Upper lobe of left lung (tissue), 6 donors: ENCODE data around the gene CRACDL. TPM values are rescaled to one million over a fixed set of nuclear protein-coding genes. Genes with fewer than 3 reads are reported as not detected.
A peak's percentile ranks its signal among the peaks of the same experiment; 100 is the strongest.

Experiments
- ATAC-seq, 2 donors: fragments of 200-7000 bp; cut with Tn5 transposase; one replicate each; pipeline ENCODE4 v1.9.1; 2022; ENCODE audit warnings: mild to moderate bottlenecking in 2 of 2, moderate library complexity in 2 of 2; ENCODE audit not compliant: low FRiP score in 2 of 2
- DNase-seq, 2 donors: peaks; one replicate each; pipeline ENCODE4 v3.0.0-alpha.2; 2019 to 2020
- H3K27ac ChIP-seq, 4 donors: fragments of 200-600 bp; sonication (generic); one replicate each; pipeline ENCODE4 v1.5.1; 2016 to 2019
- H3K27me3 ChIP-seq, 4 donors: fragments of 200-600 bp; sonication (generic); one replicate each; pipeline ENCODE4 v1.5.1; 2017 to 2019
- H3K36me3 ChIP-seq, 4 donors: fragments of 200-600 bp; sonication (generic); one replicate each; pipeline ENCODE4 v1.5.1; 2016 to 2019
- H3K4me1 ChIP-seq, 4 donors: fragments of 200-600 bp; sonication (generic); one replicate each; pipeline ENCODE4 v1.5.1; 2018 to 2019
- H3K4me3 ChIP-seq, 4 donors: fragments of 200-600 bp; sonication (generic); one replicate each; pipeline ENCODE4 v1.5.1; 2017 to 2019; ENCODE audit warnings: mild to moderate bottlenecking in 2 of 4, moderate library complexity in 1 of 4
- H3K9me3 ChIP-seq, 4 donors: fragments of 200-600 bp; sonication (generic); one replicate each; pipeline ENCODE4 v1.5.1; 2018 to 2019
- EP300 ChIP-seq, 4 donors: sonication (generic); formaldehyde crosslinking; IDR thresholded peaks; one replicate each; pipeline ENCODE4 v1.5.1; 2017; ENCODE audit warnings: antibody characterized with exemption in 4 of 4, control low read depth in 2 of 4
- POLR2A ChIP-seq, 4 donors: fragments of 450-650 bp; IDR thresholded peaks; one replicate each; pipeline ENCODE4 v1.5.1; 2016 to 2017; ENCODE audit warnings: antibody characterized with exemption in 4 of 4, mild to moderate bottlenecking in 2 of 4
- POLR2AphosphoS5 ChIP-seq, 2 donors: sonication (generic); formaldehyde crosslinking; IDR thresholded peaks; one replicate each; pipeline ENCODE4 v1.5.1; 2017; ENCODE audit warnings: antibody characterized with exemption in 2 of 2
- WGBS, 2 donors: methylation state at CpG; one replicate each; pipeline ENCODE4 v1.1.5; 2017 to 2018; 5-methylcytosine and 5-hydroxymethylcytosine counted together
- total RNA-seq, 6 donors: library from RNA; depleted of rRNA in 4 of 6; stranded (reverse); fragments of >200 nt in 4 of 6; gene quantifications; one replicate each; pipeline versions ENCODE4 v1.1.0 to v1.2.1, GENCODE V29; 2016 to 2021
- TF ChIP-seq, protein P1 (sequence below), 6 experiments: fragments of 450-650 bp in 4 of 6; fragments of 200-600 bp in 2 of 6; sonication (generic) in 2 of 6; IDR thresholded peaks; one replicate each; pipeline ENCODE4 v1.5.1; 2016 to 2019; ENCODE audit warnings: antibody characterized with exemption in 6 of 6
- donor health status: DM: no; HTN: no; CAD: no; lungs with moderate emphysema.
- donor health status: DM: no; HTN: yes; CAD: no; lungs with severe emphysema.

Gene CRACDL
- total RNA-seq, 6 donors from 2014 or later, result 14.6 to 33.4 (median 20.2) TPM

DNA sequence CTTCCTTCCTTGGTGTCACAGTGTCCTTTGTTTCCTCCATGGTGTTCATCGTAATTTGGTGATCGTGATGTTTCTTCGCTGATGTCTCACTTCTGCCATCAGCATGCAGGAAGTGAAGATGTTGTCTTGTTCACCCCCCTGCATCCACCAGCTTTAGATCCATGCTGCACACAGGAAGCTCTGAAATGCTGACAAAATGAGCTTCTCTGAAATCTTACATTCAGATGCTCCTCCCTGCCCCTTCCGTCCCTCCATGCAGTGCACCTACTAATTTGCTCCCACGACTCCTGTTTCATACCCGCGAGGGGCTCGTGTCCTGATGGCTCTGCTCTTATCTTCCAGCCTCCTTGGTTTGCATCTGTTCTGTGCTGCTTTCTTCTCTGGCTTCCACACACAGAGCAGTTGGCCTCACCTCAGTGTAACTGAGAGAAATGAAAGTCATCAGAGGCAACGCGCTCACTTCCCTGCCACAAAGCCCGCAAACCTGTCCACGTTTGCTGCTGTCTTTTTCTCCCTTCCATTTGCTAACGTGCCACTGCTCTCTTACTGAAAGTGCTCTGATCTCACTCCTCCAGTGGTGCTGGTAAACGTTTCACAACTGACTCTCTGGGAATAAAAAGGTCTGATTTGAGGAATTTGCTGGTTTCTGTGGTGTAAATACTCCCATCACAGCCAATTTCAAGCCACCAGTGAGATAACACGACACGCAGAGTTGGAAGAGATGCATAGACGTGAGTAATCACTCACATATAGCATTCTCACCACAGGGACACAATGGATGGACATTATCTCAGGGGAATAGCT lies 164.1 kb downstream of the CRACDL start:
- H3K36me3 ChIP-seq, result no peaks in the 10 kb centered on the region
- H3K9me3 ChIP-seq, result no peaks in the 10 kb centered on the region
- peaks cover 19 to 50% (median 30%) of the 10 kb centered on the region in 4 donors for H3K4me1 ChIP-seq
- H3K27me3 ChIP-seq, result no peaks in the 10 kb centered on the region
- 47 to 61% methylated on average over 16 to 17 of the region's 17 CpGs for WGBS, 2 donors
- TF ChIP-seq, protein P1, sequence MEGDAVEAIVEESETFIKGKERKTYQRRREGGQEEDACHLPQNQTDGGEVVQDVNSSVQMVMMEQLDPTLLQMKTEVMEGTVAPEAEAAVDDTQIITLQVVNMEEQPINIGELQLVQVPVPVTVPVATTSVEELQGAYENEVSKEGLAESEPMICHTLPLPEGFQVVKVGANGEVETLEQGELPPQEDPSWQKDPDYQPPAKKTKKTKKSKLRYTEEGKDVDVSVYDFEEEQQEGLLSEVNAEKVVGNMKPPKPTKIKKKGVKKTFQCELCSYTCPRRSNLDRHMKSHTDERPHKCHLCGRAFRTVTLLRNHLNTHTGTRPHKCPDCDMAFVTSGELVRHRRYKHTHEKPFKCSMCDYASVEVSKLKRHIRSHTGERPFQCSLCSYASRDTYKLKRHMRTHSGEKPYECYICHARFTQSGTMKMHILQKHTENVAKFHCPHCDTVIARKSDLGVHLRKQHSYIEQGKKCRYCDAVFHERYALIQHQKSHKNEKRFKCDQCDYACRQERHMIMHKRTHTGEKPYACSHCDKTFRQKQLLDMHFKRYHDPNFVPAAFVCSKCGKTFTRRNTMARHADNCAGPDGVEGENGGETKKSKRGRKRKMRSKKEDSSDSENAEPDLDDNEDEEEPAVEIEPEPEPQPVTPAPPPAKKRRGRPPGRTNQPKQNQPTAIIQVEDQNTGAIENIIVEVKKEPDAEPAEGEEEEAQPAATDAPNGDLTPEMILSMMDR (IDR thresholded peaks at IDR 0.05), result no peak
- peak in 1 of 4 donors; percentile 33 for TF ChIP-seq POLR2A (IDR thresholded peaks at IDR 0.05)
- TF ChIP-seq EP300 (IDR thresholded peaks at IDR 0.05), result no peak
- peak in 1 of 2 donors; percentile 34 for ATAC-seq
- no peak overlapping the region for H3K4me3 ChIP-seq
- no peak for DNase-seq
- H3K27ac ChIP-seq, result peak overlapping the region; percentile 29 to 60 (median 46)

DNA sequence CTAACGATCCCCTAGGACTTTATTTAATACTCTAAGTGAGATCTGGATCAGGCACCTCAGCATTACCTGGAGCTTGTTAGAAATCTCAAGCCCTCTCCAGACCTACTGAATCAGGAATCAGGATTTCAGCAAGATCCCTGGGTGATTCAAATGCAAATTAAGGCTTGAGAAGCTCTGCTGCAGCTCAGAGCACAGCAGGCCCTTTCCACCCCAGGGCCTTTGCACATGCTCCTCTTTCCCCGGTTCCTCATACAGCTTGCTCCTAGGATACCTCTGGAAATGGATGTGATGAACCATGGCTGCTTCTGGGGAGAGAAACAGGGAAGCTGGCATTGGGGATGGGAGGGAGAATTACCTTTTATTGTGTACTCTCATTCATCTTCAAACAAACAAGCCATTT lies 164.8 kb downstream of the CRACDL start:
- Histone ChIP-seq H3K9me3 (no peaks in the 10 kb centered on the region), H3K36me3 (no peaks in the 10 kb centered on the region), H3K27me3 (no peaks in the 10 kb centered on the region), H3K4me3 (peak overlapping the region in 1 of 4 donors; percentile 8), H3K4me1 (peaks cover 17 to 50% (median 30%) of the 10 kb centered on the region in 4 donors), H3K27ac (peak overlapping the region; percentile 29 to 60 (median 46))
- TF ChIP-seq POLR2AphosphoS5 (IDR thresholded peaks at IDR 0.05), result no peak
- no peak for TF ChIP-seq POLR2A (IDR thresholded peaks at IDR 0.05)
- TF ChIP-seq, protein P1 (IDR thresholded peaks at IDR 0.05), result no peak
- TF ChIP-seq EP300 (IDR thresholded peaks at IDR 0.05), result no peak
- 80 to 86% methylated on average over 2 of the region's 2 CpGs for WGBS, 2 donors
- ATAC-seq (no peak), DNase-seq (no peak)

DNA sequence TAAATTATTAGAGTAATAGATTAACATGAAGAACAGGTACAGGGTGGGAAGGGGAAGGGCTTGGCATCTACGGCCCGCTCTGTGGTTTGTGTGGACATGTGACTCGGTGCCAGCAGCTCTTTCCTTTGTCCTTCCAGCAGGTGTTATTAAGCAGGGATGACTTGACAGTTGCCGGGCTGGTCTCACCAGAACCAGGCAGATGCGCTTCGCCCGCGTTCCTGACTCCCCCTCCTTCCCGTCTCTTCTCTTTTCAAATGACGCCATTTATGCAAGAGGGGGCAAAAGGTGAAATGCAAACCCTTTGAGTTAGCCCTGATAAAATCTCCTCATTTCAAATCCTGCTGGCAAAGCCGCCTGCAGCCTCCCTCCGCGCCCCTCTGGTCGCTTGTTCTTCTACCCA lies 166.2 kb downstream of the CRACDL start:
- Histone ChIP-seq H3K27ac (peak overlapping the region in 1 of 4 donors; percentile 1), H3K4me1 (peaks cover 12 to 42% (median 30%) of the 10 kb centered on the region in 4 donors), H3K27me3 (no peaks in the 10 kb centered on the region), H3K4me3 (no peak overlapping the region), H3K36me3 (no peaks in the 10 kb centered on the region), H3K9me3 (no peaks in the 10 kb centered on the region)
- ATAC-seq, result no peak
- TF ChIP-seq EP300 (IDR thresholded peaks at IDR 0.05), result no peak
- TF ChIP-seq POLR2A (IDR thresholded peaks at IDR 0.05), result no peak
- no peak for TF ChIP-seq POLR2AphosphoS5 (IDR thresholded peaks at IDR 0.05)
- TF ChIP-seq, protein P1 (IDR thresholded peaks at IDR 0.05), result no peak
- DNase-seq, result peak; percentile 6 to 40
- 65 to 72% methylated on average over 14 of the region's 14 CpGs for WGBS, 2 donors

DNA sequence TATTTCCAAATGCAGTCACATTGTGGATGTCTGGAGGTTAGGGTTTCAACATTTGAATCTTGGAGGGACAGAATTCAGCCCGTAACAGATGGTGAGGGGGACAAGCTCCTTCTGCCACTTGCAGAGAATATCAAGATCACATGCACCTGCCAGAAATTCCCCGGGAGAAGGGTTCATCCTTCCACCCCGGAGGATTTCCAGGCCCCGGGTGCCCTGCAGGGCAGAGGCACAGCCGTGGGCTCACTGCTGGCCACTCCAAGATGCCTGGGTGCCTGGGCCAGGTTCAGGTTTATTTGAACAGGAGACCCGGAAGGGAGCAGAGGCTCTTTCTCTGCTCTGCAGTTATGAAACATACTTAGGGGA lies 166.9 kb downstream of the CRACDL start:
- Histone ChIP-seq H3K27ac (peak overlapping the region in 1 of 4 donors; percentile 1), H3K9me3 (no peaks in the 10 kb centered on the region), H3K4me3 (no peak overlapping the region), H3K4me1 (peaks cover 12 to 42% (median 30%) of the 10 kb centered on the region in 4 donors), H3K36me3 (no peaks in the 10 kb centered on the region), H3K27me3 (no peaks in the 10 kb centered on the region)
- ATAC-seq (no peak), DNase-seq (no peak)
- whole genome bisulfite sequencing, 2 donors, result 63 to 98% methylated on average over 4 to 6 of the region's 6 CpGs
- TF ChIP-seq EP300 (IDR thresholded peaks at IDR 0.05) (no peak), POLR2A (IDR thresholded peaks at IDR 0.05) (no peak), POLR2AphosphoS5 (IDR thresholded peaks at IDR 0.05) (no peak)
- TF ChIP-seq, protein P1 (IDR thresholded peaks at IDR 0.05), result no peak
